ENCODE data around the gene TEX50. TPM values are rescaled to one million over a fixed set of nuclear protein-coding genes. Genes with fewer than 3 reads are reported as not detected.

The TEX50 gene
- total and polyA plus RNA-seq, 2 experiments from 2014 or later = not detected

- H3K4me1 Mint-ChIP-seq = no peaks in the 10 kb centered on the region
- Histone ChIP-seq H3K9me2 (ENCODE audit: insufficient read depth) (no peaks in the 10 kb centered on the region), H3K4me1 (ENCODE audit: insufficient read depth) (no peaks in the 10 kb centered on the region), H3K27me3 (ENCODE audit: insufficient read depth) (no peaks in the 10 kb centered on the region), H3K4me2 (no peak overlapping the region), H3K27ac (ENCODE audit: low read depth) (no peak overlapping the region), H4K20me1 (replicated peaks; ENCODE audit: insufficient read depth) (no peaks in the 10 kb centered on the region), H2AFZ (no peak overlapping the region), H3K4me3 (no peak overlapping the region), H3K36me3 (ENCODE audit: insufficient read depth) (no peaks in the 10 kb centered on the region), H3F3A (replicated peaks; ENCODE audit: low read depth) (no peaks in the 10 kb centered on the region), H3K79me2 (replicated peaks; ENCODE audit: insufficient read depth) (no peaks in the 10 kb centered on the region)
- TF ChIP-seq STAT1 (IDR thresholded peaks at IDR 0.05; ENCODE audit: unreplicated experiment) = no peak
- no peak for TF ChIP-seq ZNF331 (CRISPR knock-in tag; IDR thresholded peaks at IDR 0.05; ENCODE audit: low read depth)
- TF ChIP-seq POLR2AphosphoS5 (IDR thresholded peaks at IDR 0.05; ENCODE audit: low read depth) = no peak
- TF ChIP-seq EZH2 (IDR thresholded peaks at IDR 0.05; ENCODE audit: low read depth, unreplicated experiment) = no peak
- TF ChIP-seq NANOG (IDR thresholded peaks at IDR 0.05; ENCODE audit: borderline replicate concordance) = no peak
- no peak for TF ChIP-seq ZNF114 (CRISPR knock-in tag; IDR thresholded peaks at IDR 0.05)
- TF ChIP-seq ZNF462 (CRISPR knock-in tag; IDR thresholded peaks at IDR 0.05) = no peak
- no peak for TF ChIP-seq CREB1 (CRISPR knock-in tag; IDR thresholded peaks at IDR 0.05; ENCODE audit: low read depth)
- no peak for TF ChIP-seq CTCF (conservative IDR thresholded peaks at IDR 0.05; ENCODE audit: low read depth in 2 of 2)
- TF ChIP-seq ETS1 (IDR thresholded peaks at IDR 0.05) = no peak
- TF ChIP-seq REST (IDR thresholded peaks at IDR 0.05; ENCODE audit: unreplicated experiment) = no peak
- no peak for TF ChIP-seq EZH2phosphoT487 (IDR thresholded peaks at IDR 0.05; ENCODE audit: unreplicated experiment)
- TF ChIP-seq JUNB (IDR thresholded peaks at IDR 0.05; ENCODE audit: unreplicated experiment) = no peak
- H3K9me3 Mint-ChIP-seq = peaks cover 12% of the 10 kb centered on the region; the same call in 2 of the 3 replicates
- H3K27ac Mint-ChIP-seq = no peak overlapping the region
- ATAC-seq (no peak), DNase-seq (ENCODE audit: low spot score) (no peak)
- no peak overlapping the region for H3K4me3 Mint-ChIP-seq
- H3K27me3 Mint-ChIP-seq (ENCODE audit: insufficient read depth, low read depth, poor library complexity) = peaks cover 1% of the 10 kb centered on the region
- no peaks in the 10 kb centered on the region for H3K36me3 Mint-ChIP-seq (ENCODE audit: low read depth)
These were observed 13.9 kb downstream of the TEX50 start for GRCh38 chr1:173648880-173649605.
